Glutamatergic neuron (in vitro differentiated cells): ENCODE measurements around the gene ATP6V1G3. TPM values are rescaled to one million over a fixed set of nuclear protein-coding genes. Genes with fewer than 3 reads are reported as not detected.

Experiments used
- DNase-seq: peaks from one replicate; pipeline ENCODE4 v3.0.0; 2022
- H3K27ac Mint-ChIP-seq: one replicate; pipeline ENCODE4 v1.8.0; 2020; ENCODE audit warnings: mild to moderate bottlenecking, mixed read lengths, inconsistent platforms; ENCODE audit not compliant: unreplicated experiment
- H3K27me3 Mint-ChIP-seq: one replicate; pipeline ENCODE4 v1.8.0; 2020; ENCODE audit warnings: mild to moderate bottlenecking, moderate library complexity, mixed read lengths, inconsistent platforms; ENCODE audit not compliant: unreplicated experiment
- H3K36me3 Mint-ChIP-seq: one replicate; pipeline ENCODE4 v1.8.0; 2020; ENCODE audit warnings: mild to moderate bottlenecking, mixed read lengths, inconsistent platforms; ENCODE audit not compliant: unreplicated experiment
- H3K4me1 Mint-ChIP-seq: one replicate; pipeline ENCODE4 v1.8.0; 2020; ENCODE audit warnings: mild to moderate bottlenecking, low read depth, mixed read lengths, inconsistent platforms; ENCODE audit not compliant: unreplicated experiment
- H3K4me3 Mint-ChIP-seq: one replicate; pipeline ENCODE4 v1.8.0; 2020; ENCODE audit warnings: mild to moderate bottlenecking, mixed read lengths, inconsistent platforms; ENCODE audit not compliant: unreplicated experiment
- H3K9me3 Mint-ChIP-seq: one replicate; pipeline ENCODE4 v1.8.0; 2020; ENCODE audit warnings: mild to moderate bottlenecking, moderate library complexity, mixed read lengths, inconsistent platforms; ENCODE audit not compliant: unreplicated experiment
- CTCF ChIP-seq: fragments of 200-600 bp; sonication (generic); IDR thresholded peaks from one replicate; pipeline ENCODE4 v1.5.0; 2021; ENCODE audit not compliant: partially characterized antibody, unreplicated experiment
- total RNA-seq: library from RNA; stranded (reverse); fragmentation: NEBNext Ultra II Directional; extraction: Animal tissue kit (Norgen Biotek cat#: 25700); gene quantifications from one replicate; pipeline ENCODE4 v1.2.1, GENCODE V29; 2021; ENCODE audit not compliant: unreplicated experiment

Gene ATP6V1G3
- total RNA-seq, 1 donor from 2014 or later = not detected

- no peak for TF ChIP-seq CTCF
- Mint-ChIP-seq H3K9me3 (no peaks in the 10 kb centered on the region), H3K36me3 (no peaks in the 10 kb centered on the region), H3K4me1 (no peaks in the 10 kb centered on the region), H3K27me3 (peaks cover 2% of the 10 kb centered on the region), H3K4me3 (no peak overlapping the region), H3K27ac (no peak overlapping the region)
- DNase-seq = no peak
Observed at GRCh38 chr1:198552668-198553416, 12.4 kb upstream of the ATP6V1G3 start.

- no peak for DNase-seq
Observed at GRCh38 chr1:198550941-198551524, 10.6 kb upstream of the ATP6V1G3 start.

GRCh38 chr1:198549866-198550265 lies 9.4 kb upstream of the ATP6V1G3 start:
- no peak overlapping the region for H3K27ac Mint-ChIP-seq
- TF ChIP-seq CTCF = no peak

More at GRCh38 chr1:198550941-198551524, 10.6 kb upstream of the ATP6V1G3 start:
- Mint-ChIP-seq H3K27ac (no peak overlapping the region), H3K9me3 (no peaks in the 10 kb centered on the region), H3K36me3 (no peaks in the 10 kb centered on the region), H3K27me3 (no peaks in the 10 kb centered on the region), H3K4me3 (no peak overlapping the region), H3K4me1 (no peaks in the 10 kb centered on the region)
- TF ChIP-seq CTCF = no peak

GRCh38 chr1:198548890-198549289 lies 8.4 kb upstream of the ATP6V1G3 start:
- no peak overlapping the region for H3K27ac Mint-ChIP-seq
- no peaks in the 10 kb centered on the region for H3K36me3 Mint-ChIP-seq
- no peak for DNase-seq
- no peak overlapping the region for H3K4me3 Mint-ChIP-seq
- H3K9me3 Mint-ChIP-seq = no peaks in the 10 kb centered on the region
- no peak for TF ChIP-seq CTCF
- no peaks in the 10 kb centered on the region for H3K4me1 Mint-ChIP-seq
- no peaks in the 10 kb centered on the region for H3K27me3 Mint-ChIP-seq

More at GRCh38 chr1:198549866-198550265, 9.4 kb upstream of the ATP6V1G3 start:
- no peaks in the 10 kb centered on the region for H3K36me3 Mint-ChIP-seq
- no peaks in the 10 kb centered on the region for H3K4me1 Mint-ChIP-seq
- H3K9me3 Mint-ChIP-seq = no peaks in the 10 kb centered on the region
- H3K27me3 Mint-ChIP-seq = no peaks in the 10 kb centered on the region
- no peak overlapping the region for H3K4me3 Mint-ChIP-seq
- DNase-seq = no peak

GRCh38 chr1:198545156-198545555 lies 4.7 kb upstream of the ATP6V1G3 start:
- no peak overlapping the region for H3K4me3 Mint-ChIP-seq
- no peaks in the 10 kb centered on the region for H3K4me1 Mint-ChIP-seq
- H3K36me3 Mint-ChIP-seq = no peaks in the 10 kb centered on the region
- no peak overlapping the region for H3K27ac Mint-ChIP-seq
- TF ChIP-seq CTCF = no peak
- H3K27me3 Mint-ChIP-seq = no peaks in the 10 kb centered on the region
- no peaks in the 10 kb centered on the region for H3K9me3 Mint-ChIP-seq
- DNase-seq = no peak
